ENCODE measurements around the gene FUT3. TPM values are rescaled to one million over a fixed set of nuclear protein-coding genes. Genes with fewer than 3 reads are reported as not detected.
A peak's percentile ranks its signal among the peaks of the same experiment; 100 is the strongest.

Gene FUT3
- total and polyA plus RNA-seq, 4 donors: 0.25 to 0.47 (median 0.27) TPM; not detected in 1

GRCh38 chr19:5891938-5892771 lies 40.9 kb upstream of the FUT3 start:
- no peak for TF ChIP-seq FOXA1 (IDR thresholded peaks at IDR 0.05)
- peak; percentile 70 for TF ChIP-seq CTCF (IDR thresholded peaks at IDR 0.05; ENCODE audit: low read depth, low read length, missing input control)
- TF ChIP-seq RXRA (IDR thresholded peaks at IDR 0.05): peak in 1 of 2 donors; percentile 16
- TF ChIP-seq RAD21 (IDR thresholded peaks at IDR 0.05): peak; percentile 86 to 93
- no peak for TF ChIP-seq ZBTB33 (IDR thresholded peaks at IDR 0.05)
- TF ChIP-seq ATF3 (IDR thresholded peaks at IDR 0.05): no peak
- Histone ChIP-seq H3K9me3 (ENCODE audit: control insufficient read depth in 4 of 4, low read length in 3 of 4) (no peaks in the 10 kb centered on the region), H3K4me1 (ENCODE audit: control insufficient read depth in 4 of 4, insufficient read depth in 4 of 4, low read length in 3 of 4) (peaks cover 0 to 11% (median 3%) of the 10 kb centered on the region in 4 donors), H3K9ac (ENCODE audit: low read depth in 1 of 2, low read length in 2 of 2) (no peak overlapping the region), H3K27me3 (ENCODE audit: control insufficient read depth in 4 of 4, insufficient read depth in 4 of 4, low read length in 3 of 4) (no peaks in the 10 kb centered on the region), H3K27ac (ENCODE audit: low read depth in 1 of 2, low read length in 2 of 2) (no peak overlapping the region), H3K4me3 (ENCODE audit: low read depth in 1 of 3, low read length in 3 of 3) (no peak overlapping the region), H3K36me3 (ENCODE audit: control insufficient read depth in 4 of 4, insufficient read depth in 3 of 4, low read depth in 1 of 4, low read length in 3 of 4) (peaks cover 5 to 22% (median 9%) of the 10 kb centered on the region in 4 donors)
- DNase-seq (ENCODE audit: low spot score): peak; percentile 63
- 18% methylated on average over 48 of the region's 48 CpGs for WGBS

GRCh38 chr19:5891572-5891937 lies 40.3 kb upstream of the FUT3 start:
- TF ChIP-seq RAD21 (IDR thresholded peaks at IDR 0.05) (peak in 1 of 2 donors; percentile 7), HNF4G (IDR thresholded peaks at IDR 0.05) (no peak), GABPA (IDR thresholded peaks at IDR 0.05 in 1 of 2, conservative IDR thresholded peaks at IDR 0.05 in 1 of 2) (no peak), ZBTB33 (IDR thresholded peaks at IDR 0.05) (no peak), NR2F2 (IDR thresholded peaks at IDR 0.05) (no peak), ATF3 (IDR thresholded peaks at IDR 0.05) (no peak), CTCF (IDR thresholded peaks at IDR 0.05; ENCODE audit: low read depth, low read length, missing input control) (no peak)
- Histone ChIP-seq H3K4me3 (ENCODE audit: low read depth in 1 of 3, low read length in 3 of 3) (no peak overlapping the region), H3K27me3 (ENCODE audit: control insufficient read depth in 4 of 4, insufficient read depth in 4 of 4, low read length in 3 of 4) (no peaks in the 10 kb centered on the region), H3K9me3 (ENCODE audit: control insufficient read depth in 4 of 4, low read length in 3 of 4) (no peaks in the 10 kb centered on the region), H3K36me3 (ENCODE audit: control insufficient read depth in 4 of 4, insufficient read depth in 3 of 4, low read depth in 1 of 4, low read length in 3 of 4) (peaks cover 3 to 19% (median 9%) of the 10 kb centered on the region in 4 donors), H3K27ac (ENCODE audit: low read depth in 1 of 2, low read length in 2 of 2) (no peak overlapping the region), H3K4me1 (ENCODE audit: control insufficient read depth in 4 of 4, insufficient read depth in 4 of 4, low read length in 3 of 4) (peaks cover 0 to 11% (median 3%) of the 10 kb centered on the region in 4 donors), H3K9ac (ENCODE audit: low read depth in 1 of 2, low read length in 2 of 2) (no peak overlapping the region)
- 86% methylated on average over 4 of the region's 4 CpGs for WGBS
- DNase-seq (ENCODE audit: low spot score): no peak
